K562 (cell line): ENCODE data around the gene TNFRSF18. TPM values are rescaled to one million over a fixed set of nuclear protein-coding genes. Genes with fewer than 3 reads are reported as not detected.
A peak's percentile ranks its signal among the peaks of the same experiment; 100 is the strongest.

Experiments used
- ATAC-seq: fragments of 200-7000 bp; cut with Tn5 transposase; 3 replicates; pipeline ENCODE4 v1.9.1; 2020; ENCODE audit warnings: moderate library complexity
- BruUV-seq: library from RNA; stranded (reverse); fragments of 400-500 nt; replicated peaks from 2 replicates; lab custom pipeline; 2021; lab: Mats Ljungman, UMichigan
- CTCF ChIA-PET: fragments of 300-600 bp; formaldehyde crosslinking; extraction: SDS; loops from one replicate; lab custom pipeline; 2021; ENCODE audit warnings: low intra/inter-chr PET ratio; lab: Yijun Ruan, JAX
- POLR2A ChIA-PET: fragments of 300-600, 350-650 bp; sonication (Branson Sonifier 250); formaldehyde crosslinking; extraction: SDS; loops from one replicate; lab custom pipeline; 2021; ENCODE audit warnings: antibody characterized with exemption, inconsistent platforms; lab: Yijun Ruan, JAX
- DNase-seq, 4 experiments: peaks; one replicate each; pipeline versions ENCODE4 v3.0.0 to v3.0.0-alpha.2; 2011 to 2018; ENCODE audit warnings: low spot score in 3 of 4, mixed read lengths in 3 of 4; ENCODE audit errors: extremely low read depth in 1 of 4
- FAIRE-seq: peaks from 2 replicates; lab custom pipeline; 2011; peaks lifted over from hg19 to GRCh38; lab: Jason Lieb, UNC
- H2AFZ ChIP-seq: 2 replicates; pipeline ENCODE4 v1.6.0; 2011; ENCODE audit warnings: low read depth, low read length, control low read depth, inconsistent platforms
- H3K27ac ChIP-seq: fragments of 200-600 bp; 3 replicates; pipeline ENCODE4 v1.8.0; 2011; ENCODE audit warnings: low read depth, mild to moderate bottlenecking, control low read depth, inconsistent platforms, low read length, moderate library complexity, mixed read lengths; ENCODE audit errors: extremely low read depth
- H3K27me3 ChIP-seq, 2 experiments: fragments of 300-600 bp in 1 of 2; 2 replicates in 1 of 2; 3 replicates in 1 of 2; pipeline versions ENCODE4 v1.6.0 to v1.8.0; 2011; ENCODE audit warnings: inconsistent platforms in 2 of 2, low read length in 2 of 2, mild to moderate bottlenecking in 1 of 2, mixed read lengths in 1 of 2, moderate library complexity in 1 of 2; ENCODE audit not compliant: control insufficient read depth in 2 of 2, insufficient read depth in 2 of 2
- H3K36me3 ChIP-seq: fragments of 300-600 bp; 3 replicates; pipeline ENCODE4 v1.8.0; 2011; ENCODE audit warnings: mild to moderate bottlenecking, low read length, inconsistent platforms; ENCODE audit not compliant: control insufficient read depth, insufficient read depth
- H3K4me1 ChIP-seq, 2 experiments: fragments of 200-600 bp in 1 of 2; replicated peaks in 1 of 2; 2 replicates in 1 of 2; 3 replicates in 1 of 2; pipeline versions ENCODE4 v1.5.1 to v1.8.0; 2011; ENCODE audit warnings: inconsistent platforms in 2 of 2, low read length in 2 of 2, mild to moderate bottlenecking in 1 of 2, mixed read lengths in 1 of 2, moderate library complexity in 1 of 2; ENCODE audit not compliant: control insufficient read depth in 2 of 2, insufficient read depth in 2 of 2
- H3K4me2 ChIP-seq: 2 replicates; pipeline ENCODE4 v1.6.1; 2011; ENCODE audit warnings: low read length, control low read depth, inconsistent platforms, mixed read lengths; ENCODE audit not compliant: insufficient read depth
- H3K4me3 ChIP-seq: fragments of 200-600 bp; sonication (generic), shearing (Covaris generic); 2 replicates; pipeline ENCODE4 v1.5.1; 2016; ENCODE audit warnings: control low read depth, inconsistent platforms
- H3K79me2 ChIP-seq: fragments of 200-600 bp; 3 replicates; pipeline ENCODE4 v1.8.0; 2011; ENCODE audit warnings: low read length, inconsistent platforms; ENCODE audit not compliant: control insufficient read depth, insufficient read depth
- H3K9ac ChIP-seq, 2 experiments: 2 replicates each; pipeline versions ENCODE4 v1.6.0 to v1.6.1; 2011; ENCODE audit warnings: low read depth in 2 of 2, low read length in 2 of 2, control low read depth in 1 of 2, inconsistent platforms in 1 of 2, mild to moderate bottlenecking in 1 of 2, mixed read lengths in 1 of 2; ENCODE audit not compliant: insufficient read depth in 1 of 2
- H3K9me1 ChIP-seq: one replicate; pipeline ENCODE4 v1.6.0; 2011; ENCODE audit warnings: inconsistent platforms, mild to moderate bottlenecking, low read length, moderate library complexity; ENCODE audit not compliant: control insufficient read depth, insufficient read depth
- H3K9me3 ChIP-seq: replicated peaks from 2 replicates; pipeline ENCODE4 v1.5.1; 2011; ENCODE audit warnings: low read depth, low read length, inconsistent platforms; ENCODE audit not compliant: control insufficient read depth, insufficient read depth
- H4K20me1 ChIP-seq: replicated peaks from 2 replicates; pipeline ENCODE4 v1.6.1; 2011; ENCODE audit warnings: low read length, inconsistent platforms, mixed read lengths; ENCODE audit not compliant: control insufficient read depth, insufficient read depth
- ELF2 ChIP-seq: fragments of 250-450 bp; sonication (Bioruptor Pico); IDR thresholded peaks from 2 replicates; pipeline ENCODE4 v1.5.0; 2021; ENCODE audit warnings: mild to moderate bottlenecking
- ZNF277 ChIP-seq: fragments of 250-450 bp; sonication (Bioruptor Pico); IDR thresholded peaks from 2 replicates; pipeline ENCODE4 v1.8.0; 2022; ENCODE audit warnings: inconsistent platforms, mild to moderate bottlenecking, moderate library complexity, borderline replicate concordance
- WGBS: fragments of 100-300 bp; shearing (Covaris generic); methylation state at CpG from one replicate; pipeline ENCODE4 v1.1.6; 2016; ENCODE audit warnings: low coverage, mixed read lengths; ENCODE audit not compliant: insufficient coverage; ENCODE audit errors: missing lambda C conversion rate; 5-methylcytosine and 5-hydroxymethylcytosine counted together
- in situ Hi-C: fragments of 300-500 bp; cut with MboI; formaldehyde crosslinking; loops from 4 replicates; pipeline ENCODE4 v1.15.0; 2018; ENCODE audit warnings: inconsistent platforms, mixed read lengths
- intact Hi-C: fragments of 100-400 bp; cut with micrococcal nuclease; formaldehyde crosslinking; loops from 2 replicates; pipeline ENCODE4 v1.14.2; 2022
- polyA plus RNA-seq, 8 experiments: library from polyadenylated mRNA; depleted of rRNA in 4 of 8; stranded (reverse) in 5 of 8; unstranded in 3 of 8; fragments of >200 nt; fragmentation: Nextera tagmentation in 2 of 8; fragmentation: Illumina TruSeq in 1 of 8; extraction: Ambion mirVana in 2 of 8; extraction: Trizol in 1 of 8; gene quantifications; 2 replicates each; pipeline versions ENCODE4 v1.2.1 to v1.2.3, GENCODE V29; 2011 to 2014; ENCODE audit warnings: inconsistent platforms in 1 of 8, missing spikeins in 1 of 8
- total RNA-seq, 7 experiments: library from RNA; depleted of rRNA in 6 of 7; stranded (reverse); fragments of >200 nt in 6 of 7; fragmentation: Illumina TruSeq in 2 of 7; extraction: Trizol in 2 of 7; gene quantifications; 2 replicates each; pipeline versions ENCODE4 v1.2.1 to v1.2.3, GENCODE V29; 2011 to 2021; ENCODE audit warnings: low replicate concordance in 1 of 7
- TF ChIP-seq, protein P1 (sequence below), 2 experiments: fragments of 150-350 bp in 1 of 2; IDR thresholded peaks; 2 replicates each; pipeline ENCODE4 v1.6.1; 2012 to 2016; ENCODE audit warnings: low read depth in 2 of 2, low read length in 2 of 2, mild to moderate bottlenecking in 1 of 2, moderate library complexity in 1 of 2

Gene TNFRSF18
- total and polyA plus RNA-seq, 9 of the 15 experiments (the other 6 are each of a cell fraction or from before 2014, with no cell fraction given), result 0.24 to 0.27 TPM; not detected in 7

- H3K27me3 ChIP-seq, result no peaks in the 10 kb centered on the region
- no peak overlapping the region for H2AFZ ChIP-seq
- H4K20me1 ChIP-seq, result no peaks in the 10 kb centered on the region
- 28% methylated on average over 5 of the region's 8 CpGs for WGBS
- H3K9ac ChIP-seq, result 0 out of 4 replicates have a peak overlapping the region, but pooled peaks of 1 of the 2 experiments have one; percentile 30
- no peak for ATAC-seq
- TF ChIP-seq, protein P1, sequence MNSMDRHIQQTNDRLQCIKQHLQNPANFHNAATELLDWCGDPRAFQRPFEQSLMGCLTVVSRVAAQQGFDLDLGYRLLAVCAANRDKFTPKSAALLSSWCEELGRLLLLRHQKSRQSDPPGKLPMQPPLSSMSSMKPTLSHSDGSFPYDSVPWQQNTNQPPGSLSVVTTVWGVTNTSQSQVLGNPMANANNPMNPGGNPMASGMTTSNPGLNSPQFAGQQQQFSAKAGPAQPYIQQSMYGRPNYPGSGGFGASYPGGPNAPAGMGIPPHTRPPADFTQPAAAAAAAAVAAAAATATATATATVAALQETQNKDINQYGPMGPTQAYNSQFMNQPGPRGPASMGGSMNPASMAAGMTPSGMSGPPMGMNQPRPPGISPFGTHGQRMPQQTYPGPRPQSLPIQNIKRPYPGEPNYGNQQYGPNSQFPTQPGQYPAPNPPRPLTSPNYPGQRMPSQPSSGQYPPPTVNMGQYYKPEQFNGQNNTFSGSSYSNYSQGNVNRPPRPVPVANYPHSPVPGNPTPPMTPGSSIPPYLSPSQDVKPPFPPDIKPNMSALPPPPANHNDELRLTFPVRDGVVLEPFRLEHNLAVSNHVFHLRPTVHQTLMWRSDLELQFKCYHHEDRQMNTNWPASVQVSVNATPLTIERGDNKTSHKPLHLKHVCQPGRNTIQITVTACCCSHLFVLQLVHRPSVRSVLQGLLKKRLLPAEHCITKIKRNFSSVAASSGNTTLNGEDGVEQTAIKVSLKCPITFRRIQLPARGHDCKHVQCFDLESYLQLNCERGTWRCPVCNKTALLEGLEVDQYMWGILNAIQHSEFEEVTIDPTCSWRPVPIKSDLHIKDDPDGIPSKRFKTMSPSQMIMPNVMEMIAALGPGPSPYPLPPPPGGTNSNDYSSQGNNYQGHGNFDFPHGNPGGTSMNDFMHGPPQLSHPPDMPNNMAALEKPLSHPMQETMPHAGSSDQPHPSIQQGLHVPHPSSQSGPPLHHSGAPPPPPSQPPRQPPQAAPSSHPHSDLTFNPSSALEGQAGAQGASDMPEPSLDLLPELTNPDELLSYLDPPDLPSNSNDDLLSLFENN (IDR thresholded peaks at IDR 0.05; ENCODE audit: low read depth in 2 of 2, low read length in 2 of 2), result no peak
- TF ChIP-seq ZNF277 (CRISPR knock-in tag) (no peak), ELF2 (no peak)
- POLR2A ChIA-PET, result interaction anchor here (0.6 to 1.7 kb wide), 5 partner anchors 8 to 136 kb away, joined by 3 to 5 read pairs (median 4); no protein-coding TSS in a partner anchor
- no peak overlapping the region for H3K4me3 ChIP-seq
- H3K36me3 ChIP-seq, result no peaks in the 10 kb centered on the region
- DNase-seq, result no peak
- H3K79me2 ChIP-seq, result no peaks in the 10 kb centered on the region
- H3K4me1 ChIP-seq, result peaks cover 13 to 93% of the 10 kb centered on the region in 2 experiments; a peak in 4 of 5 replicates
- no peaks in the 10 kb centered on the region for H3K9me3 ChIP-seq
- H3K4me2 ChIP-seq, result no peak overlapping the region
- intact Hi-C loops, result no loop called here
- H3K9me1 ChIP-seq, result no peaks in the 10 kb centered on the region
- BruUV-seq, result no TSS peak
- CTCF ChIA-PET, result no interaction called here
- no peak overlapping the region for H3K27ac ChIP-seq
- no peak for FAIRE-seq
- in situ Hi-C loops, result no loop called here
Measured at GRCh38 chr1:1204425-1204920, 1.9 kb downstream of the TNFRSF18 start.
